Endothelial cell of umbilical vein (primary cell): ENCODE results near the gene LINGO4.

Source experiments
- EZH2 ChIP-seq: IDR thresholded peaks from 2 replicates; pipeline ENCODE4 v1.6.1; 2012; ENCODE audit warnings: borderline replicate concordance, low read depth, mild to moderate bottlenecking, moderate library complexity, low read length, inconsistent platforms; ENCODE audit not compliant: severe bottlenecking
- MAX ChIP-seq: IDR thresholded peaks from 2 replicates; pipeline ENCODE4 v1.6.1; 2011; ENCODE audit not compliant: insufficient read depth, insufficient read length
- POLR2A ChIP-seq: IDR thresholded peaks from 2 replicates; pipeline ENCODE4 v1.6.1; 2012; ENCODE audit warnings: low read depth, mild to moderate bottlenecking, control low read depth, low read length
- TF ChIP-seq, protein P1 (sequence below), 2 donors: IDR thresholded peaks; 1 replicate in 1 of 2; 2 replicates in 1 of 2; pipeline ENCODE4 v1.5.1; 2011; ENCODE audit warnings: low read length in 2 of 2, mild to moderate bottlenecking in 2 of 2, moderate library complexity in 2 of 2, control low read depth in 1 of 2, inconsistent platforms in 1 of 2, low read depth in 1 of 2; ENCODE audit not compliant: insufficient read depth in 1 of 2; ENCODE audit errors: extremely low read depth in 1 of 2

DNA sequence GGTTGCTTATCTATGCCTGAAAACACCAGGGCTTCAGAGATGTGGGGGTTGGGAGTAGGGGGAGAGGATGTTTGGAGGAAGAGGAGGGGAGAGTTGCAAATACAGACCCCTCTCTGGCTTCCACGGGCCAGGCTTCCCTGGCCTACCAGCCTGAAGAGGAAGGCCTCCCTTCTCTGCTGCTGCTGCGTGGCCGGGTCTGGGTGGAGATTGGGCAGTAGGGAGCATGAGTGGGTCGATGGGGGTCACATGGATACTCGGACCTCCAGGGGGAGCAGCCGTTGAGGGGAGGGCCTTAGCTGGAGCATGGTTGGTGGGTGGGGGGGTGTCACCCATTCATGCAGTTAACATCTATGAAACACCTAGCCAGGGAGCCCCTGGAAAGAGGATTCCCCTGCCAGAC lies 24.8 kb upstream of the LINGO4 start:
- TF ChIP-seq EZH2 (no peak), POLR2A (no peak), MAX (no peak)
- TF ChIP-seq, protein P1, sequence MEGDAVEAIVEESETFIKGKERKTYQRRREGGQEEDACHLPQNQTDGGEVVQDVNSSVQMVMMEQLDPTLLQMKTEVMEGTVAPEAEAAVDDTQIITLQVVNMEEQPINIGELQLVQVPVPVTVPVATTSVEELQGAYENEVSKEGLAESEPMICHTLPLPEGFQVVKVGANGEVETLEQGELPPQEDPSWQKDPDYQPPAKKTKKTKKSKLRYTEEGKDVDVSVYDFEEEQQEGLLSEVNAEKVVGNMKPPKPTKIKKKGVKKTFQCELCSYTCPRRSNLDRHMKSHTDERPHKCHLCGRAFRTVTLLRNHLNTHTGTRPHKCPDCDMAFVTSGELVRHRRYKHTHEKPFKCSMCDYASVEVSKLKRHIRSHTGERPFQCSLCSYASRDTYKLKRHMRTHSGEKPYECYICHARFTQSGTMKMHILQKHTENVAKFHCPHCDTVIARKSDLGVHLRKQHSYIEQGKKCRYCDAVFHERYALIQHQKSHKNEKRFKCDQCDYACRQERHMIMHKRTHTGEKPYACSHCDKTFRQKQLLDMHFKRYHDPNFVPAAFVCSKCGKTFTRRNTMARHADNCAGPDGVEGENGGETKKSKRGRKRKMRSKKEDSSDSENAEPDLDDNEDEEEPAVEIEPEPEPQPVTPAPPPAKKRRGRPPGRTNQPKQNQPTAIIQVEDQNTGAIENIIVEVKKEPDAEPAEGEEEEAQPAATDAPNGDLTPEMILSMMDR (IDR thresholded peaks at IDR 0.05; ENCODE audit: extremely low read depth in 1 of 2, insufficient read depth in 1 of 2, low read depth in 1 of 2, low read length in 2 of 2): no peak
